Right lobe of liver (tissue), 4 donors: ENCODE measurements around the gene RASSF7.

Source experiments
- POLR2A ChIP-seq: fragments of 450-650 bp; IDR thresholded peaks from one replicate; pipeline ENCODE4 v1.6.1; 2017; ENCODE audit warnings: antibody characterized with exemption, mild to moderate bottlenecking
- TF ChIP-seq, protein P1 (sequence below), 4 donors: fragments of 200-600 bp in 3 of 4; fragments of 450-650 bp in 1 of 4; IDR thresholded peaks; one replicate each; pipeline versions ENCODE4 v1.5.1 to v1.8.0; 2016 to 2022; ENCODE audit warnings: antibody characterized with exemption in 4 of 4, mild to moderate bottlenecking in 2 of 4
- donor health status: DM: no; HTN: no; CAD: no.
- donor health status: DM: no; HTN: no; CAD: no.
- donor health status: DM: no; HTN: yes; CAD: no.

DNA sequence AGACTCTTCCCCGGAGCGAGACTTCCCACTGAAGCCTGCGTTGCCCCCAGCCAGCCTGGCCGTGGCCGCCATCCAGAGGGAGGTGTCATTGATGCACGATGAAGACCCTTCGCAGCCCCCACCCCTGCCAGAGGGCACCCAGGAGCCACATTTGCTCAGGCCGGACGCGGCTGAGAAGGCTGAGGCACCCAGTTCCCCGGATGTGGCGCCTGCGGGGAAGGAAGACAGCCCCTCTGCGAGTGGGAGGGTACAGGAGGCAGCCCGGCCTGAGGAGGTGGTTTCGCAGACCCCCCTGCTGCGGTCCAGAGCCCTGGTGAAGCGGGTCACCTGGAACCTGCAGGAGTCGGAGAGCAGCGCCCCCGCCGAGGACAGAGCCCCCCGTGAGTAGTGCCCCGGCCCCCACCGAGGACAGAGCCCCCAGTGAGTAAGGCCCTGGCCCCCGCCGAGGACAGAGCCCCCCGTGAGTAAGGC lies 48.6 kb downstream of the RASSF7 start:
- TF ChIP-seq POLR2A = no peak
- TF ChIP-seq, protein P1, sequence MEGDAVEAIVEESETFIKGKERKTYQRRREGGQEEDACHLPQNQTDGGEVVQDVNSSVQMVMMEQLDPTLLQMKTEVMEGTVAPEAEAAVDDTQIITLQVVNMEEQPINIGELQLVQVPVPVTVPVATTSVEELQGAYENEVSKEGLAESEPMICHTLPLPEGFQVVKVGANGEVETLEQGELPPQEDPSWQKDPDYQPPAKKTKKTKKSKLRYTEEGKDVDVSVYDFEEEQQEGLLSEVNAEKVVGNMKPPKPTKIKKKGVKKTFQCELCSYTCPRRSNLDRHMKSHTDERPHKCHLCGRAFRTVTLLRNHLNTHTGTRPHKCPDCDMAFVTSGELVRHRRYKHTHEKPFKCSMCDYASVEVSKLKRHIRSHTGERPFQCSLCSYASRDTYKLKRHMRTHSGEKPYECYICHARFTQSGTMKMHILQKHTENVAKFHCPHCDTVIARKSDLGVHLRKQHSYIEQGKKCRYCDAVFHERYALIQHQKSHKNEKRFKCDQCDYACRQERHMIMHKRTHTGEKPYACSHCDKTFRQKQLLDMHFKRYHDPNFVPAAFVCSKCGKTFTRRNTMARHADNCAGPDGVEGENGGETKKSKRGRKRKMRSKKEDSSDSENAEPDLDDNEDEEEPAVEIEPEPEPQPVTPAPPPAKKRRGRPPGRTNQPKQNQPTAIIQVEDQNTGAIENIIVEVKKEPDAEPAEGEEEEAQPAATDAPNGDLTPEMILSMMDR (IDR thresholded peaks at IDR 0.05) = no peak
